ENCODE results near the gene EGFR.
"Not testable (repeated sequence)": the region's sequence is repeated elsewhere in the genome, so short reads cannot be mapped to it uniquely, and the experiment has no call there.

Gene EGFR

GRCh38 chr7:55016061-55016745, 2.6 kb upstream of the EGFR start:
- DNase-seq = no peak

- no peak for DNase-seq
These were observed 2.1 kb upstream of the EGFR start for GRCh38 chr7:55016746-55017090.

GRCh38 chr7:55017841-55018240, 976 bp upstream of the EGFR start:
- no peak for DNase-seq

- DNase-seq = peak; percentile 38
These were observed 424 bp downstream of the EGFR start for GRCh38 chr7:55019191-55019690.

- peak; percentile 39 for DNase-seq
These were observed 1.1 kb downstream of the EGFR start for GRCh38 chr7:55019691-55020465.

GRCh38 chr7:55020466-55020871, 1.7 kb downstream of the EGFR start:
- peak; percentile 26 for DNase-seq

- DNase-seq = no peak
These were observed 2.2 kb downstream of the EGFR start for GRCh38 chr7:55021053-55021452.

- DNase-seq = peak; percentile 33
These were observed 3.5 kb downstream of the EGFR start for GRCh38 chr7:55022002-55022985.

GRCh38 chr7:55023841-55024505, 5.2 kb downstream of the EGFR start:
- no peak for DNase-seq

GRCh38 chr7:55024776-55025175, 6.0 kb downstream of the EGFR start:
- no peak for DNase-seq

GRCh38 chr7:55026086-55026790, 7.4 kb downstream of the EGFR start:
- DNase-seq = no peak

- no peak for DNase-seq
These were observed 8.2 kb downstream of the EGFR start for GRCh38 chr7:55026867-55027490.

- DNase-seq = no peak
These were observed 9.2 kb downstream of the EGFR start for GRCh38 chr7:55028011-55028410.

GRCh38 chr7:55030314-55030713, 11.5 kb downstream of the EGFR start:
- DNase-seq = no peak

GRCh38 chr7:55031075-55031474, 12.3 kb downstream of the EGFR start:
- DNase-seq = no peak

- DNase-seq = no peak
These were observed 13.4 kb downstream of the EGFR start for GRCh38 chr7:55032069-55032699.

GRCh38 chr7:55033236-55033846, 14.5 kb downstream of the EGFR start:
- DNase-seq = no peak

- DNase-seq = no peak
These were observed 16.0 kb downstream of the EGFR start for GRCh38 chr7:55034776-55035175.

- DNase-seq = not testable (repeated sequence)
These were observed 16.6 kb downstream of the EGFR start for GRCh38 chr7:55035410-55035809.

GRCh38 chr7:55036950-55037736, 18.3 kb downstream of the EGFR start:
- no peak for DNase-seq
